DMS53 treated with DMSO at 0.1 percent for 48 hours (cell line): ENCODE measurements around the gene LAMTOR2.

Source experiments
- DNase-seq: peaks from one replicate; lab custom pipeline; 2025; ENCODE audit not compliant: unreplicated experiment; lab: John Stamatoyannopoulos, UW

Gene LAMTOR2

GRCh38 chr1:156074661-156075060, 20.1 kb downstream of the LAMTOR2 start:
- no peak for DNase-seq

- no peak for DNase-seq
These were observed 20.6 kb downstream of the LAMTOR2 start for GRCh38 chr1:156075162-156075561.

GRCh38 chr1:156075775-156076204, 21.2 kb downstream of the LAMTOR2 start:
- no peak for DNase-seq

GRCh38 chr1:156076609-156077429, 22.2 kb downstream of the LAMTOR2 start:
- no peak for DNase-seq

- no peak for DNase-seq
These were observed 22.8 kb downstream of the LAMTOR2 start for GRCh38 chr1:156077430-156077760.

- no peak for DNase-seq
These were observed 24.1 kb downstream of the LAMTOR2 start for GRCh38 chr1:156078728-156079127.

GRCh38 chr1:156079762-156080161, 25.2 kb downstream of the LAMTOR2 start:
- DNase-seq = no peak

- DNase-seq = no peak
These were observed 25.8 kb downstream of the LAMTOR2 start for GRCh38 chr1:156080241-156080862.

- no peak for DNase-seq
These were observed 26.2 kb downstream of the LAMTOR2 start for GRCh38 chr1:156080863-156081179.

GRCh38 chr1:156081180-156081916, 26.8 kb downstream of the LAMTOR2 start:
- no peak for DNase-seq

- no peak for DNase-seq
These were observed 27.3 kb downstream of the LAMTOR2 start for GRCh38 chr1:156081917-156082308.

- DNase-seq = peak; percentile 10
These were observed 27.9 kb downstream of the LAMTOR2 start, which contains the start of gene MEX3A for GRCh38 chr1:156082309-156083091. Gene MEX3A, minus strand, starts transcription at chr1:156082465. Its CDS starts 467 bp downstream, at chr1:156081998.

GRCh38 chr1:156083800-156084790, 29.5 kb downstream of the LAMTOR2 start:
- DNase-seq = no peak

GRCh38 chr1:156086256-156086662, 31.7 kb downstream of the LAMTOR2 start:
- DNase-seq = peak; percentile 28

- no peak for DNase-seq
These were observed 35.1 kb downstream of the LAMTOR2 start for GRCh38 chr1:156089704-156090103.

- no peak for DNase-seq
These were observed 35.7 kb downstream of the LAMTOR2 start for GRCh38 chr1:156090138-156090839.

- DNase-seq = peak; percentile 77
These were observed 36.2 kb downstream of the LAMTOR2 start for GRCh38 chr1:156090840-156091188.

GRCh38 chr1:156091610-156092009, 37.0 kb downstream of the LAMTOR2 start:
- no peak for DNase-seq

GRCh38 chr1:156095906-156096508, 41.4 kb downstream of the LAMTOR2 start:
- DNase-seq = no peak
